ENCODE measurements around the gene ADAMTS8.

Gene ADAMTS8, protein sequence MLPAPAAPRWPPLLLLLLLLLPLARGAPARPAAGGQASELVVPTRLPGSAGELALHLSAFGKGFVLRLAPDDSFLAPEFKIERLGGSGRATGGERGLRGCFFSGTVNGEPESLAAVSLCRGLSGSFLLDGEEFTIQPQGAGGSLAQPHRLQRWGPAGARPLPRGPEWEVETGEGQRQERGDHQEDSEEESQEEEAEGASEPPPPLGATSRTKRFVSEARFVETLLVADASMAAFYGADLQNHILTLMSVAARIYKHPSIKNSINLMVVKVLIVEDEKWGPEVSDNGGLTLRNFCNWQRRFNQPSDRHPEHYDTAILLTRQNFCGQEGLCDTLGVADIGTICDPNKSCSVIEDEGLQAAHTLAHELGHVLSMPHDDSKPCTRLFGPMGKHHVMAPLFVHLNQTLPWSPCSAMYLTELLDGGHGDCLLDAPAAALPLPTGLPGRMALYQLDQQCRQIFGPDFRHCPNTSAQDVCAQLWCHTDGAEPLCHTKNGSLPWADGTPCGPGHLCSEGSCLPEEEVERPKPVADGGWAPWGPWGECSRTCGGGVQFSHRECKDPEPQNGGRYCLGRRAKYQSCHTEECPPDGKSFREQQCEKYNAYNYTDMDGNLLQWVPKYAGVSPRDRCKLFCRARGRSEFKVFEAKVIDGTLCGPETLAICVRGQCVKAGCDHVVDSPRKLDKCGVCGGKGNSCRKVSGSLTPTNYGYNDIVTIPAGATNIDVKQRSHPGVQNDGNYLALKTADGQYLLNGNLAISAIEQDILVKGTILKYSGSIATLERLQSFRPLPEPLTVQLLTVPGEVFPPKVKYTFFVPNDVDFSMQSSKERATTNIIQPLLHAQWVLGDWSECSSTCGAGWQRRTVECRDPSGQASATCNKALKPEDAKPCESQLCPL

GRCh38 chr11:130428316-130429119, at the start of gene ADAMTS8:
Gene ADAMTS8, minus strand, starts transcription at chr11:130428609. Its CDS starts 323 bp downstream, at chr11:130428286.
- FAIRE-seq: no peak

- FAIRE-seq: no peak
Observed at GRCh38 chr11:130477586-130478203, 49.3 kb upstream of the ADAMTS8 start.

DNA sequence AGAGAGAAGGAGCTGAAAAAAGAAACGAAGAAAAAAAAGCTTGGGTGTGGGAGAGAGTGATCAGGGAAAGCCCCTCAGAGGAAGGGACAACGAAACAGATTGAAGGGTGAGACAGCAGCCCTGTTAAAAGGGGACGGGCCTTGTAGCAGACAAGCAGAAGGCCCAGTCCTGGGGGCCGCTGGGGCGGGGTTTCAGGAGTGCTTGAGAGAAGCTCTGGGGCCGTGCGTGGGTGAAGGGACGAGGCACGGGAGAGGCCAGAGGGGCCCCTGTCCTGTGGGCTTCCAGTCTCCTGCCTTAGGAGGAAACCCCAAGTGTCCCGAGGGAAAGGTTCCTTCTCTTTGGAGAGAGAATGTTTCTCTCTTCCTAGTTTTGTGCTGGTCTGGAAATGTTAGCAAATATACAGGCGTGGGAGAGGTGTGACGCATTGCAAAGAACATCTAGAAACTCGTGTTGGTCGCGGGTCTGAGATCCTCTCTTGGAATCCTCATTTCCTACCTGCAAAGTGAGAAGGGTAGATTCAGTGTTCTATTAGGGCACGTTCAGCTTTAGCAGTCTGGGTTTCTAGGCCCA, 48.6 kb upstream of the ADAMTS8 start:
- no peak for FAIRE-seq

- no peak for FAIRE-seq
Observed at GRCh38 chr11:130476200-130476921, 48.0 kb upstream of the ADAMTS8 start.

- no peak for FAIRE-seq
Observed at GRCh38 chr11:130475426-130476053, 47.1 kb upstream of the ADAMTS8 start.

- no peak for FAIRE-seq
Observed at GRCh38 chr11:130474637-130475400, 46.4 kb upstream of the ADAMTS8 start.

DNA sequence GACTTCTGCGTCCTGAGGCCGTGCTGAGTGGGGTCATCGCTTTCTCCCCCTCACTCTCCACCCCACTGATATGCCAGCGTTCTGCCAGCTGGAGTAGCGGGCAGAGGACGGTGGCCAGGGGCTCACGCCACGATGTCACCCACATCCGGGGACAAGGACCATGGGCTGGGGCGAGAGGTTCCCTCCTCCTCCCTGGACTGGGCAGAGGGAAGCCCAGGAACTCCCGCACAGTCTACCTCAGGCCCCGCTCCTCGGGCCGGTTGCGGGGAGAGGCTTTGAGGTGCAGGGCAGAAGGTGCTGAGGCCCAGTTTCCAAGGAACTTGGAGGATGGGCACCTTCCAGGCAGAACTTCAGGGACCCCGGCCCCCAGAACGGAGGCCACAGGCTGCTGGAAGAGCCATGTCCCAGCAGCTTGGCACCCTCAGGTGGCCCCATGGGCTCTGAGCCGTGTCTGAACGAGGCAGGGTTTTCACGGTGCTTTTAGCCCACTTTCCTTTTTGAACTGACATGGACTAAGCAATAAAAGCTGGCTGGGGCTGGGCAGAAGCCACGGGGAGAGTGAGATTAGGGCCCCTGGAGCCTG, 45.5 kb upstream of the ADAMTS8 start:
- FAIRE-seq: no peak

- FAIRE-seq: no peak
Observed at GRCh38 chr11:130473056-130473794, 44.8 kb upstream of the ADAMTS8 start.

- no peak for FAIRE-seq
Observed at GRCh38 chr11:130472434-130472961, 44.1 kb upstream of the ADAMTS8 start.

DNA sequence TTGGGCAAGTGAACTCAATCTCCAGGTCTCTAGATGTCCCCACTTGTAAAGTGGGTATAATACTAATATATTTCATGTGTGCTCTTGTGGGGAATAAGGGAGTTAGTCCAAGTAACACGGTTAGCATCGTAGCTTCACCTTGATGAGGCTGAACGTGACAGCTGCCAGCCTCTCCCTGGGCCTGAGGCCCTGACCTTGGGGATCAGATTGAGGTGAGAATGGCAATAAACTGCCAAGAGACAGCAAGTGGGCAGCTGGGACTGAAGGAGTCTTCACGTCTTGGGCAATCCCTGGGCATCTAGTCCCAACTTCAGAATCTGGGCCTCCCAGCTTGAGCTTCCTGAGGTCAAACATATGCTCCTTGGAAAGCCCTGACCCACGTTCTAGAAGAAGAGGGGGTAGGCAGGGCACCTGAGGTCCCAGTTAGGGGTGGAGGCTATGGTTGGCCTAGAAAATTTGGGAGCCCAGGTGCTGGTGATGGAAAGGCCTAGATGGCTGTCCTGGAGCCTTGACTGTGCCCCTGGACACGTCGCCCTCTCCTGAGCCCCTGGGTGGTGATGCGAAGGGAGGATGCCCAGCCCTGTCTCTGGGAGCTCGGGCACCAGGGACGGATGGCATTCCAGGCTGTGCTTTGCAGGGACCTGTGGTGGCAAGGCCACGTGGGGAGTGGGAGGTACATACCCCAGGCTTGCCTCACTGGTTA, 43.5 kb upstream of the ADAMTS8 start:
- no peak for FAIRE-seq

DNA sequence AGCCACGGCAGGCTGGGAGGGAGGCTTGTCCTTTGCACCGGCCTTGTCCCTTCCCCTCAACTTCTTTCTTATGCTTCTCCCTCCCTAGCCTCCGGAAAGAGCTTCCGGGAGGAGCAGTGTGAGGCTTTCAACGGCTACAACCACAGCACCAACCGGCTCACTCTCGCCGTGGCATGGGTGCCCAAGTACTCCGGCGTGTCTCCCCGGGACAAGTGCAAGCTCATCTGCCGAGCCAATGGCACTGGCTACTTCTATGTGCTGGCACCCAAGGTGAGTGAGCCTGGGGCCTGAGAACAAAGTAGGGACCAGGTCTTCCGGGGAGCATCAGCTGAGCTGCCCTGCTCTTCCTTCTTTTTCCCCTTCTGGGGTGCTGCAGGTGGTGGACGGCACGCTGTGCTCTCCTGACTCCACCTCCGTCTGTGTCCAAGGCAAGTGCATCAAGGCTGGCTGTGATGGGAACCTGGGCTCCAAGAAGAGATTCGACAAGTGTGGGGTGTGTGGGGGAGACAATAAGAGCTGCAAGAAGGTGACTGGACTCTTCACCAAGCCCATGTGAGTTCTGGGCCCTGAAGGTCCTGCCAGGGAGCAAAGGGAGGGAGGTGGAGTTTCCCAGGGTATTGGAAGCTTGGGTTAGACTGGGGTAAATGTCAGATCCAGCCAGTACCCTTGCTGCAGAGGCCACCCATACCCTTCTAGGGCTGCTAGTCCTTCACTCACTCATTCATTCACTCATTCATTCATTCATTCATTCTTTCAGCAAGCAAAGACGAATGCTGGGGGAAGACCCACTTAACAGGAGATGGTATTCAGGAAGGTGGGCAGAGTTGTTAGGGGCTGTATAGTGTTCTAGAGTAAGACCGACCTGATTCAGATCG, 42.7 kb upstream of the ADAMTS8 start:
- FAIRE-seq: no peak

- no peak for FAIRE-seq
Observed at GRCh38 chr11:130469181-130469580, 40.8 kb upstream of the ADAMTS8 start.

- FAIRE-seq: no peak
Observed at GRCh38 chr11:130467116-130467900, 38.9 kb upstream of the ADAMTS8 start.

- no peak for FAIRE-seq
Observed at GRCh38 chr11:130465263-130465662, 36.9 kb upstream of the ADAMTS8 start.

DNA sequence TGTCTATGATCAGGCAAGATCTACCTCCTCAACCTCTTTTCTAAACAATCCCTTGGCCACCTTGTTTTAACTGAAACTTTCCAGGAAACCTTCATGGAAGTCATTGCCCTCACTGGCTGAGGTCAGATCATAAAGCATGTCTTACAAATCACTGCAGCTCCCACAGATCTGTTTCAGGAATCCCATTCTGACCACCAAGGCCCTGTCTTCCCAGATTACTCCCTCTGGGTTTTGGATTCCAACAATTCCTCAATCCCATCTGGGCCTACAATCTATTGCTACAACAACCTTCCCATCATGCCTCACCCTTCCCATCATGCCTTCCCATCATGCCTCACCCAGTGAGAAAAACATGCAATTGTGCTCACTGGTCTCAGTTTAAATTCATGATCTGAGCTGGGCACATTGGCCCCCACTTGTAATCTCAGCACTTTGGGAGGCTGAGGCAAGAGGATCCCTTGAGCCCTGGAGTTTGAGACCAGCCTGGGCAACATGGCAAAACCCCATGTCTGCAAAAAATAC, 35.9 kb upstream of the ADAMTS8 start:
- FAIRE-seq: no peak

- FAIRE-seq: no peak
Observed at GRCh38 chr11:130462931-130463330, 34.5 kb upstream of the ADAMTS8 start.
